Stomach (tissue), 9 donors: ENCODE data around the gene TCTN3. TPM values are rescaled to one million over a fixed set of nuclear protein-coding genes. Genes with fewer than 3 reads are reported as not detected.
A peak's percentile ranks its signal among the peaks of the same experiment; 100 is the strongest.
"Not testable (repeated sequence)": the region's sequence is repeated elsewhere in the genome, so short reads cannot be mapped to it uniquely, and the experiment has no call there.

Experiments
- DNase-seq, 2 donors: peaks; one replicate each; pipeline versions ENCODE4 v3.0.0 to v3.0.0-alpha.2; 2013 to 2019
- H3K27ac ChIP-seq, 5 donors: fragments of 200-600 bp in 4 of 5; sonication (generic) in 4 of 5; one replicate each; pipeline ENCODE4 v1.5.1; 2013 to 2019; ENCODE audit warnings: mild to moderate bottlenecking in 1 of 5, moderate library complexity in 1 of 5
- H3K27me3 ChIP-seq, 3 donors: fragments of 200-600 bp; sonication (generic); one replicate each; pipeline ENCODE4 v1.5.1; 2017 to 2019; ENCODE audit warnings: mixed run types in 1 of 3
- H3K36me3 ChIP-seq, 4 donors: fragments of 200-600 bp; sonication (generic); 1 replicate in 3 of 4; 2 replicates in 1 of 4; pipeline ENCODE4 v1.5.1; 2016 to 2019
- H3K4me1 ChIP-seq, 4 donors: fragments of 200-600 bp; sonication (generic); one replicate each; pipeline ENCODE4 v1.5.1; 2016 to 2019
- H3K4me3 ChIP-seq, 4 donors: fragments of 200-600 bp; sonication (generic) in 3 of 4; one replicate each; pipeline ENCODE4 v1.5.1; 2016 to 2019; ENCODE audit warnings: mild to moderate bottlenecking in 1 of 4
- H3K9me3 ChIP-seq, 4 donors: fragments of 200-600 bp; sonication (generic); one replicate each; pipeline ENCODE4 v1.5.1; 2016 to 2019
- EP300 ChIP-seq: sonication (generic); formaldehyde crosslinking; IDR thresholded peaks from one replicate; pipeline ENCODE4 v1.6.1; 2017; ENCODE audit warnings: antibody characterized with exemption
- POLR2A ChIP-seq, 4 donors: fragments of 450-650 bp; IDR thresholded peaks; one replicate each; pipeline ENCODE4 v1.6.1; 2016; ENCODE audit warnings: antibody characterized with exemption in 4 of 4, control low read depth in 2 of 4, mild to moderate bottlenecking in 1 of 4, moderate library complexity in 1 of 4
- POLR2AphosphoS5 ChIP-seq, 3 donors: sonication (generic); formaldehyde crosslinking; IDR thresholded peaks; one replicate each; pipeline ENCODE4 v1.6.1; 2016; ENCODE audit warnings: antibody characterized with exemption in 3 of 3
- WGBS, 5 donors: extraction: QIAGEN DNeasy Blood & Tissue Kit in 3 of 5; methylation state at CpG; one replicate each; pipeline versions ENCODE4 v1.1.5 to v1.1.7; 2013 to 2018; 5-methylcytosine and 5-hydroxymethylcytosine counted together
- intact Hi-C: fragments of 100-400 bp; cut with DNase I; formaldehyde crosslinking; loops from one replicate; pipeline ENCODE4 v1.15.1; 2023; ENCODE audit warnings: low total_unique reads
- polyA plus RNA-seq, 3 donors: library from polyadenylated mRNA; stranded (reverse); fragments of 200-250 nt; gene quantifications; one replicate each; pipeline ENCODE4 v1.2.3, GENCODE V29; 2013
- total RNA-seq, 5 donors: library from RNA; depleted of rRNA; stranded (reverse); fragments of >200 nt; gene quantifications; one replicate each; pipeline versions ENCODE4 v1.1.0 to v1.2.3, GENCODE V29; 2014 to 2016
- TF ChIP-seq, protein P1 (sequence below), 7 experiments: fragments of 450-650 bp in 4 of 7; fragments of 200-600 bp in 3 of 7; sonication (generic) in 3 of 7; IDR thresholded peaks; one replicate each; pipeline ENCODE4 v1.5.1; 2016 to 2019; ENCODE audit warnings: antibody characterized with exemption in 7 of 7, control low read depth in 2 of 7, mild to moderate bottlenecking in 1 of 7
- donor health status: healthy with polysubstance abuse.
- donor health status: Bipolar disorder and iron deficiency.
- donor health status: healthy.

Gene TCTN3
- total and polyA plus RNA-seq, 8 donors = 1.2 to 31.6 (median 9.7) TPM

DNA sequence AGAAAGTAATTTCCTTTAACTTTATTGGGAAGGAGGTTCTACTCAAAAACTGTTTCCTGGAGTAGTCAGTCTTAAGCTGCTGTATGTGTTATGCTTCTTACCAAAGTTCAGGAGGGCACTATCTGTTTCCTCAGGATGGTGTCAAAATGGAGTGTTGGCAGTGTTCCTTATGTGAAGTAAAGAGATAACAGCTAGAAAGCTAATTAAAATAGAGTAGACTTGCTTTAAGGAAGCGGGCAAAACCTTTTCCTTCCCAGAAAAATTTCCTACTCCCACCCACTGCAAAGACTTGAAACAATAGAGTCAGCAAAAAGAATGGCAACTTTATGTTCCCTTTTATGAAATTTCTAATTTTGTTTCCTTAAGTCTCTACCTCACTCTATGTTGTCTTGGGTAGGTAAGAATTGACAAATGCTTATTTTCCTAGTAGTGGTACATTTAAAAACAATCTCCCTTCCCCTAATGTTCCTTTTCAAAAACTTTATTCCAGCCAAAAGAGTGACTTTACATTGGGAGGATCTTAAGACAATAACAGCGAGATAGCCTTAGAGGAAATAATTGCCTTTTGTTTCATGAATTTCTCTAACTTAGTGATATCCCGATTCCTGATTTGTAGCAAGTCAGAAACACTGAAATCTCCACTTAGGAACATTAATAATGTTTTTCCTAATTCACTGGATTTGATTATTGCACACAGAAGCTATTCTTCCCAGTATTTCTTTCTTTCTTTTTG lies 35.8 kb upstream of the TCTN3 start:
- TF ChIP-seq, protein P1, sequence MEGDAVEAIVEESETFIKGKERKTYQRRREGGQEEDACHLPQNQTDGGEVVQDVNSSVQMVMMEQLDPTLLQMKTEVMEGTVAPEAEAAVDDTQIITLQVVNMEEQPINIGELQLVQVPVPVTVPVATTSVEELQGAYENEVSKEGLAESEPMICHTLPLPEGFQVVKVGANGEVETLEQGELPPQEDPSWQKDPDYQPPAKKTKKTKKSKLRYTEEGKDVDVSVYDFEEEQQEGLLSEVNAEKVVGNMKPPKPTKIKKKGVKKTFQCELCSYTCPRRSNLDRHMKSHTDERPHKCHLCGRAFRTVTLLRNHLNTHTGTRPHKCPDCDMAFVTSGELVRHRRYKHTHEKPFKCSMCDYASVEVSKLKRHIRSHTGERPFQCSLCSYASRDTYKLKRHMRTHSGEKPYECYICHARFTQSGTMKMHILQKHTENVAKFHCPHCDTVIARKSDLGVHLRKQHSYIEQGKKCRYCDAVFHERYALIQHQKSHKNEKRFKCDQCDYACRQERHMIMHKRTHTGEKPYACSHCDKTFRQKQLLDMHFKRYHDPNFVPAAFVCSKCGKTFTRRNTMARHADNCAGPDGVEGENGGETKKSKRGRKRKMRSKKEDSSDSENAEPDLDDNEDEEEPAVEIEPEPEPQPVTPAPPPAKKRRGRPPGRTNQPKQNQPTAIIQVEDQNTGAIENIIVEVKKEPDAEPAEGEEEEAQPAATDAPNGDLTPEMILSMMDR (IDR thresholded peaks at IDR 0.05) = no peak
- TF ChIP-seq EP300 (no peak), POLR2A (IDR thresholded peaks at IDR 0.05) (no peak), POLR2AphosphoS5 (IDR thresholded peaks at IDR 0.05) (no peak)
- no peaks in the 10 kb centered on the region for H3K27me3 ChIP-seq
- no peak overlapping the region for H3K4me3 ChIP-seq
- 57 to 72% (median 66%) methylated on average over 3 of the region's 3 CpGs for WGBS, 5 donors
- H3K27ac ChIP-seq = peak overlapping the region in 3 of 5 donors; percentile 22 to 49 (median 26)
- no peaks in the 10 kb centered on the region for H3K4me1 ChIP-seq
- intact Hi-C loops = no loop called here
- H3K9me3 ChIP-seq = peaks cover 0 to 21% (median 14%) of the 10 kb centered on the region in 4 donors
- DNase-seq = peak in 1 of 2 donors; percentile 34
- no peaks in the 10 kb centered on the region for H3K36me3 ChIP-seq

DNA sequence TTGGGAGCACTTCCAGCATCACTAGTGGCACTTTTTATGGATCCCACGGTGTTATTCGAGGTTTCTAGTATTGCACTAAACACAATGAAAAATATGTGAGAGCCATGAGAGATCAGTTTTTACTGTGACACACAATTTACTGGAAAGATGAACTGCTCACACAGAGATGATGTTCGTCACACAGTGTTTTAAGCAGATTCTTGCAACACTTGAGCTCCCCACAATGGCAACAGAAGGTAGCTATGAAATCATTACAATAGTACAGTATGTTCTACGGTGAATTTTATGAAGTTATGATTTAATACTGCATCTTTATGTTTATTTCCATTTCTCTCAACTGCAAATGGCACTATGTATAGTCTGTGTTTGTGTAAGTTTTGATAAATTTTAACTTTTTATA lies 34.8 kb upstream of the TCTN3 start:
- Histone ChIP-seq H3K4me3 (no peak overlapping the region), H3K27me3 (no peaks in the 10 kb centered on the region), H3K9me3 (peaks cover 0 to 17% (median 12%) of the 10 kb centered on the region in 4 donors), H3K4me1 (no peaks in the 10 kb centered on the region), H3K36me3 (no peaks in the 10 kb centered on the region), H3K27ac (no peak overlapping the region)
- intact Hi-C loops = no loop called here
- peak in 1 of 2 donors; percentile 14 for DNase-seq
- 43 to 69% (median 62%) methylated on average over 4 of the region's 4 CpGs for WGBS, 5 donors
- TF ChIP-seq POLR2A (IDR thresholded peaks at IDR 0.05) = no peak
- TF ChIP-seq EP300 = no peak
- TF ChIP-seq, protein P1 (IDR thresholded peaks at IDR 0.05) = no peak
- TF ChIP-seq POLR2AphosphoS5 (IDR thresholded peaks at IDR 0.05) = no peak

DNA sequence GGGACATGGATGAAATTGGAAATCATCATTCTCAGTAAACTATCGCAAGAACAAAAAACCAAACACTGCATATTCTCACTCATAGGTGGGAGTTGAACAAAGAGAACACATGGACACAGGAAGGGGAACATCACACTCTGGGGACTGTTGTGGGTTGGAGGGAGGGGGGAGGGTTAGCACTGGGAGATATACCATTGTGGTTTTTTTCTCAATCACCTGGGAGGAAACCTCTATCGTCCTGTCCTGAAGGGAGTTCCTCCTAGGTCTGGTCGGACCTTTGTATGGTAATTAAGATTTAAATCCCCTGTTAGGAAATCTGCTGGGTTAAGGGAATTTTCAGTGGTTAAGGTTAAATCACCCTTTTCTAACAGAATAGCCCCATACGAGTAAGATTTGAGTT lies 28.8 kb upstream of the TCTN3 start:
- H3K27me3 ChIP-seq, H3K4me3 ChIP-seq, DNase-seq, H3K27ac ChIP-seq, H3K9me3 ChIP-seq, intact Hi-C loops, H3K36me3 ChIP-seq, H3K4me1 ChIP-seq: not testable (repeated sequence)
- WGBS, 5 donors = 75 to 93% (median 87%) methylated on average over 4 of the region's 4 CpGs

DNA sequence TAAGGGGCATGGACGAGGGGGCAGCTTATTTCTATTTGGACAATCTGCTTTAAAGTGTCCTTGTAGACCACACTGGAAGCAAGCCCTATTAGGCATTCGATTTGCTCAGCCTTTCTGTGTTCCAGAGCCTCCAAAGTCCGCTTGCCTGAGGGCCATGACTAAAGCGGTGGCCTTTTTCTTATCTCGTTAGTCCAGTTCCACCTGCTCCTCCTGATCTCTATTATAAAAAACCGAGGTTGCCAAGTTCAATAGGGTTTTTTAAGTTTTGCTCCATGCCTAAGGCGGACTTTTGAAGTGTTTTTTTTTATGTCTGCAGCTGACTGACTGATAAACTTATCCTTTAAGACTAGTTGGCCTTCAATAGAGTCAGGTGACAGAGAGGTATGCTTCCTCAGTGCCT lies 27.0 kb upstream of the TCTN3 start:
- H3K9me3 ChIP-seq, H3K27ac ChIP-seq, DNase-seq, H3K4me1 ChIP-seq, intact Hi-C loops, H3K27me3 ChIP-seq, H3K36me3 ChIP-seq, H3K4me3 ChIP-seq: not testable (repeated sequence)
- 48 to 74% (median 64%) methylated on average over 7 of the region's 7 CpGs for WGBS, 5 donors

DNA sequence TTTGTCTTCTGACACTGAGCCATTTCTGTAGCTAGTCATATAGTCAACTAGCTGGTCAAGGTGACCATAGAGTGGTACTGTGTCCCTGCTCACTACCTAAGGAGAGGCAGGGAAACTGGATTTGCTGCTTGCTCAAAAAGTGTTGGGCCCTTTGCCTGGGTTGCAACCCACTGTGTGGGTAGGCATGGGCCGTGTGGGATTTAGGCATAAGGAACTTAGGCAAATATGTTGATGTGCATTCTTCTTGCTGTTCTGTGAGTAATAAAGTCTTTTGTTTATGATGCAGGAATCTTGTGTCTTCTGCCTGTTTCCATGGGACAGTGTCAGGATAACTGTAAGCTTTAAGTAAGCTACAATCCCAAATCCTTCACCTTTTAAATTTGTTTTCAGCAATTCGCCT lies 23.1 kb upstream of the TCTN3 start:
- intact Hi-C loops = no loop called here
- TF ChIP-seq POLR2AphosphoS5 (IDR thresholded peaks at IDR 0.05) = no peak
- TF ChIP-seq POLR2A (IDR thresholded peaks at IDR 0.05) = no peak
- TF ChIP-seq, protein P1 (IDR thresholded peaks at IDR 0.05) = no peak
- no peak for TF ChIP-seq EP300
- Histone ChIP-seq H3K4me3 (no peak overlapping the region), H3K4me1 (peaks cover 0 to 12% (median 0%) of the 10 kb centered on the region in 4 donors), H3K36me3 (no peaks in the 10 kb centered on the region), H3K27me3 (no peaks in the 10 kb centered on the region), H3K9me3 (no peaks in the 10 kb centered on the region), H3K27ac (no peak overlapping the region)
- no peak for DNase-seq
- 58 to 83% (median 80%) methylated on average over 2 of the region's 2 CpGs for WGBS, 5 donors
